GM10847 (cell line): ENCODE results near the gene LMX1A.

Experiments
- POLR2A ChIP-seq: IDR thresholded peaks from 2 replicates; pipeline ENCODE4 v1.6.1; 2011; ENCODE audit not compliant: insufficient read length; ENCODE audit errors: extremely low read depth

Gene LMX1A

GRCh38 chr1:165351863-165352441, 4.6 kb downstream of the LMX1A start:
- no peak for TF ChIP-seq POLR2A

- no peak for TF ChIP-seq POLR2A
These were observed 5.7 kb downstream of the LMX1A start for GRCh38 chr1:165350840-165351239.

GRCh38 chr1:165345502-165345901, 11.0 kb downstream of the LMX1A start:
- TF ChIP-seq POLR2A, result no peak

- TF ChIP-seq POLR2A, result no peak
These were observed 11.8 kb downstream of the LMX1A start for GRCh38 chr1:165344736-165345135.

- no peak for TF ChIP-seq POLR2A
These were observed 12.3 kb downstream of the LMX1A start for GRCh38 chr1:165344198-165344597.

- TF ChIP-seq POLR2A, result no peak
These were observed 13.9 kb downstream of the LMX1A start for GRCh38 chr1:165342587-165342986.

- TF ChIP-seq POLR2A, result no peak
These were observed 14.3 kb downstream of the LMX1A start for GRCh38 chr1:165342168-165342567.

GRCh38 chr1:165339164-165339563, 17.4 kb downstream of the LMX1A start:
- TF ChIP-seq POLR2A, result no peak

- TF ChIP-seq POLR2A, result no peak
These were observed 26.0 kb downstream of the LMX1A start for GRCh38 chr1:165330483-165330882.

GRCh38 chr1:165329104-165329503, 27.4 kb downstream of the LMX1A start:
- TF ChIP-seq POLR2A, result no peak

- TF ChIP-seq POLR2A, result no peak
These were observed 28.4 kb downstream of the LMX1A start for GRCh38 chr1:165328136-165328535.

GRCh38 chr1:165327538-165327937, 29.0 kb downstream of the LMX1A start:
- TF ChIP-seq POLR2A, result no peak

- no peak for TF ChIP-seq POLR2A
These were observed 30.9 kb downstream of the LMX1A start for GRCh38 chr1:165325460-165326203.

- no peak for TF ChIP-seq POLR2A
These were observed 32.5 kb downstream of the LMX1A start for GRCh38 chr1:165324050-165324449.

GRCh38 chr1:165317612-165318011, 38.9 kb downstream of the LMX1A start:
- no peak for TF ChIP-seq POLR2A

- TF ChIP-seq POLR2A, result no peak
These were observed 40.3 kb downstream of the LMX1A start for GRCh38 chr1:165316153-165316772.

- TF ChIP-seq POLR2A, result no peak
These were observed 41.0 kb downstream of the LMX1A start for GRCh38 chr1:165315481-165315880.

GRCh38 chr1:165313903-165314302, 42.6 kb downstream of the LMX1A start:
- TF ChIP-seq POLR2A, result no peak
